ENCODE data around the gene CHIT1. TPM values are rescaled to one million over a fixed set of nuclear protein-coding genes. Genes with fewer than 3 reads are reported as not detected.

Gene CHIT1
- total and polyA plus RNA-seq, 2 of the 13 experiments (the other 11 are each of a cell fraction or from before 2014, with no cell fraction given): not detected

GRCh38 chr1:203271962-203272632, 42.6 kb upstream of the CHIT1 start:
- POLR2A ChIA-PET: no interaction called here
- no peaks in the 10 kb centered on the region for H3K79me2 ChIP-seq (ENCODE audit: insufficient read depth, low read length)
- CTCF ChIA-PET (ENCODE audit: low intra/inter-chr PET ratio, low total read pairs): interaction anchor here (2.1 to 3.1 kb wide), 2 partner anchors 56 to 67 kb away, joined by 13 to 41 read pairs; no protein-coding TSS in a partner anchor
- peaks cover 13% of the 10 kb centered on the region; the same call in 1 of the 2 replicates for H3K4me1 ChIP-seq (ENCODE audit: insufficient read depth, low read length)
- no TSS peak for BruUV-seq (replicated peaks)
- FAIRE-seq (no peak), ATAC-seq (no peak), DNase-seq (ENCODE audit: low spot score) (no peak)
- 0 out of 2 replicates have a peak, but pooled peaks cover 2% of the 10 kb centered on the region for H4K20me1 ChIP-seq (ENCODE audit: insufficient read depth, low read length)
- intact Hi-C loops (cut with micrococcal nuclease; ENCODE audit: unreplicated experiment) (loop anchor here (5.0 kb wide), 1 partner anchor 215 kb away; no protein-coding TSS in a partner anchor), in situ Hi-C loops (cut with HindIII; ENCODE audit: extremely low pct_ligation_motif_present, low pct_unique_long_range_greater_than_20kb) (loop anchor here (5.0 to 10.0 kb wide), 4 partner anchors 50 to 235 kb away; no protein-coding TSS in a partner anchor)
- no peak overlapping the region for H2AFZ ChIP-seq (ENCODE audit: low read length)
- peaks cover 1 to 24% of the 10 kb centered on the region in 2 experiments; a peak in 3 of 5 replicates for H3K27me3 ChIP-seq (ENCODE audit: control insufficient read depth in 1 of 2, insufficient read depth in 2 of 2, low read length in 2 of 2)
- no peak overlapping the region for H3K9ac ChIP-seq (ENCODE audit: insufficient read depth, low read depth, low read length)
- no peaks in the 10 kb centered on the region for H3K9me3 ChIP-seq (ENCODE audit: low read length)
- H3K36me3 ChIP-seq (replicated peaks in 1 of 2; ENCODE audit: control insufficient read depth in 1 of 2, insufficient read depth in 2 of 2, low read length in 2 of 2): no peaks in the 10 kb centered on the region
- no peak overlapping the region for H3K27ac ChIP-seq (ENCODE audit: extremely low read length, insufficient read depth, low read length)
- H3K4me2 ChIP-seq (ENCODE audit: low read depth, low read length): no peak overlapping the region
- WGBS (ENCODE audit: low lambda C conversion rate): 0% methylated on average over 3 of the region's 6 CpGs
- TF ChIP-seq ZNF614 (CRISPR knock-in tag; IDR thresholded peaks at IDR 0.05; ENCODE audit: borderline replicate concordance) (no peak), TCF7L2 (IDR thresholded peaks at IDR 0.05; ENCODE audit: low read depth, low read length) (no peak), ZNF841 (CRISPR knock-in tag; IDR thresholded peaks at IDR 0.05; ENCODE audit: borderline replicate concordance) (no peak)
- no peak overlapping the region for H3K4me3 ChIP-seq (replicated peaks in 1 of 3; ENCODE audit: insufficient read depth in 1 of 3, low read depth in 2 of 3, low read length in 3 of 3)

GRCh38 chr1:203271018-203271743, 41.7 kb upstream of the CHIT1 start:
- DNase-seq (ENCODE audit: low spot score): no peak
- Histone ChIP-seq H3K27ac (ENCODE audit: extremely low read length, insufficient read depth, low read length) (no peak overlapping the region), H3K36me3 (replicated peaks in 1 of 2; ENCODE audit: control insufficient read depth in 1 of 2, insufficient read depth in 2 of 2, low read length in 2 of 2) (no peaks in the 10 kb centered on the region), H3K9me3 (ENCODE audit: low read length) (no peaks in the 10 kb centered on the region), H2AFZ (ENCODE audit: low read length) (no peak overlapping the region), H3K4me2 (ENCODE audit: low read depth, low read length) (peak overlapping the region; percentile 7; the same call in 1 of the 2 replicates), H3K4me3 (replicated peaks in 1 of 3; ENCODE audit: insufficient read depth in 1 of 3, low read depth in 2 of 3, low read length in 3 of 3) (no peak overlapping the region), H3K9ac (ENCODE audit: insufficient read depth, low read depth, low read length) (no peak overlapping the region), H3K79me2 (ENCODE audit: insufficient read depth, low read length) (no peaks in the 10 kb centered on the region), H3K4me1 (ENCODE audit: insufficient read depth, low read length) (peaks cover 13% of the 10 kb centered on the region; the same call in 1 of the 2 replicates), H3K27me3 (ENCODE audit: control insufficient read depth in 1 of 2, insufficient read depth in 2 of 2, low read length in 2 of 2) (peaks cover 1 to 17% of the 10 kb centered on the region in 2 experiments; a peak in 3 of 5 replicates), H4K20me1 (ENCODE audit: insufficient read depth, low read length) (0 out of 2 replicates have a peak, but pooled peaks cover 2% of the 10 kb centered on the region)
- no peak for ATAC-seq
- 13% methylated on average over 8 of the region's 8 CpGs for WGBS (ENCODE audit: low lambda C conversion rate)
- ChIA-PET CTCF (ENCODE audit: low intra/inter-chr PET ratio, low total read pairs) (interaction anchor here (0.9 kb wide), 1 partner anchor 69 kb away, joined by 4 read pairs; no protein-coding TSS in a partner anchor), POLR2A (no interaction called here)
- BruUV-seq (replicated peaks): no TSS peak
- in situ Hi-C loops (cut with HindIII; ENCODE audit: extremely low pct_ligation_motif_present, low pct_unique_long_range_greater_than_20kb): loop anchor here (5.0 to 10.0 kb wide), 4 partner anchors 49 to 234 kb away; no protein-coding TSS in a partner anchor
- no peak for FAIRE-seq
- intact Hi-C loops (cut with micrococcal nuclease; ENCODE audit: unreplicated experiment): loop anchor here (5.0 kb wide), 1 partner anchor 216 kb away; no protein-coding TSS in a partner anchor
- TF ChIP-seq ZNF143 (CRISPR knock-in tag; IDR thresholded peaks at IDR 0.05): peak; percentile 83
- peak; percentile 54 for TF ChIP-seq YY1 (IDR thresholded peaks at IDR 0.05; ENCODE audit: insufficient read depth, insufficient replicate concordance, low read depth, low read length)
- TF ChIP-seq HCFC1 (IDR thresholded peaks at IDR 0.05; ENCODE audit: low read depth, low read length): peak; percentile 26; the same call in 1 of the 2 replicates
- TF ChIP-seq SCMH1 (CRISPR knock-in tag; IDR thresholded peaks at IDR 0.05; ENCODE audit: borderline replicate concordance): no peak
- TF ChIP-seq SP1 (IDR thresholded peaks at IDR 0.05): no peak
- TF ChIP-seq SP1 (CRISPR knock-in tag; IDR thresholded peaks at IDR 0.05): no peak
- TF ChIP-seq PAX8 (CRISPR knock-in tag; IDR thresholded peaks at IDR 0.05; ENCODE audit: borderline replicate concordance): no peak
- TF ChIP-seq THAP11 (CRISPR knock-in tag; IDR thresholded peaks at IDR 0.05): peak; percentile 89
- peak; percentile 12; the same call in 1 of the 2 replicates for TF ChIP-seq USF2 (IDR thresholded peaks at IDR 0.05; ENCODE audit: low read depth, low read length)
- TF ChIP-seq USF2 (CRISPR knock-in tag; IDR thresholded peaks at IDR 0.05; ENCODE audit: borderline replicate concordance): peak; percentile 41; the same call in 1 of the 2 replicates

Data from HepG2 (cell line).